GM19240 (cell line): ENCODE results near the gene MROH2A.

Experiments
- DNase-seq: peaks from one replicate; pipeline ENCODE4 v3.0.0; 2011; ENCODE audit warnings: low spot score; ENCODE audit not compliant: insufficient read length

The MROH2A gene

GRCh38 chr2:233761040-233761769, 16.9 kb upstream of the MROH2A start:
- no peak for DNase-seq

- DNase-seq, result no peak
These were observed 13.9 kb upstream of the MROH2A start for GRCh38 chr2:233764264-233764663.

GRCh38 chr2:233764761-233765160, 13.4 kb upstream of the MROH2A start:
- DNase-seq, result no peak

GRCh38 chr2:233766416-233766815, 11.7 kb upstream of the MROH2A start:
- DNase-seq, result no peak

GRCh38 chr2:233768076-233768475, 10.1 kb upstream of the MROH2A start:
- no peak for DNase-seq

GRCh38 chr2:233769260-233769659, 8.9 kb upstream of the MROH2A start:
- DNase-seq, result no peak

- no peak for DNase-seq
These were observed 6.0 kb upstream of the MROH2A start for GRCh38 chr2:233772153-233772552.

- DNase-seq, result no peak
These were observed 5.5 kb upstream of the MROH2A start for GRCh38 chr2:233772583-233772982.

GRCh38 chr2:233773854-233774253, 4.3 kb upstream of the MROH2A start:
- DNase-seq, result no peak

- DNase-seq, result no peak
These were observed 2.7 kb upstream of the MROH2A start for GRCh38 chr2:233775414-233775813.

- DNase-seq, result no peak
These were observed 1.6 kb downstream of the MROH2A start for GRCh38 chr2:233779722-233780121.

GRCh38 chr2:233780771-233781170, 2.6 kb downstream of the MROH2A start:
- no peak for DNase-seq

GRCh38 chr2:233789554-233789953, 11.4 kb downstream of the MROH2A start:
- no peak for DNase-seq

- no peak for DNase-seq
These were observed 13.2 kb downstream of the MROH2A start for GRCh38 chr2:233791151-233791882.

- no peak for DNase-seq
These were observed 13.8 kb downstream of the MROH2A start for GRCh38 chr2:233791883-233792329.

GRCh38 chr2:233792720-233793119, 14.6 kb downstream of the MROH2A start:
- DNase-seq, result no peak

- DNase-seq, result no peak
These were observed 15.5 kb downstream of the MROH2A start for GRCh38 chr2:233793465-233794127.

GRCh38 chr2:233794128-233794658, 16.1 kb downstream of the MROH2A start:
- no peak for DNase-seq

- no peak for DNase-seq
These were observed 17.6 kb downstream of the MROH2A start for GRCh38 chr2:233795735-233796171.

- no peak for DNase-seq
These were observed 18.1 kb downstream of the MROH2A start for GRCh38 chr2:233796254-233796653.

GRCh38 chr2:233798335-233799086, 20.4 kb downstream of the MROH2A start:
- DNase-seq, result no peak
